Measurements from ENCODE around the gene CEP72. TPM values are rescaled to one million over a fixed set of nuclear protein-coding genes. Genes with fewer than 3 reads are reported as not detected.

Gene CEP72
- total RNA-seq, 1 experiment from 2014 or later, result 33.2 TPM

DNA sequence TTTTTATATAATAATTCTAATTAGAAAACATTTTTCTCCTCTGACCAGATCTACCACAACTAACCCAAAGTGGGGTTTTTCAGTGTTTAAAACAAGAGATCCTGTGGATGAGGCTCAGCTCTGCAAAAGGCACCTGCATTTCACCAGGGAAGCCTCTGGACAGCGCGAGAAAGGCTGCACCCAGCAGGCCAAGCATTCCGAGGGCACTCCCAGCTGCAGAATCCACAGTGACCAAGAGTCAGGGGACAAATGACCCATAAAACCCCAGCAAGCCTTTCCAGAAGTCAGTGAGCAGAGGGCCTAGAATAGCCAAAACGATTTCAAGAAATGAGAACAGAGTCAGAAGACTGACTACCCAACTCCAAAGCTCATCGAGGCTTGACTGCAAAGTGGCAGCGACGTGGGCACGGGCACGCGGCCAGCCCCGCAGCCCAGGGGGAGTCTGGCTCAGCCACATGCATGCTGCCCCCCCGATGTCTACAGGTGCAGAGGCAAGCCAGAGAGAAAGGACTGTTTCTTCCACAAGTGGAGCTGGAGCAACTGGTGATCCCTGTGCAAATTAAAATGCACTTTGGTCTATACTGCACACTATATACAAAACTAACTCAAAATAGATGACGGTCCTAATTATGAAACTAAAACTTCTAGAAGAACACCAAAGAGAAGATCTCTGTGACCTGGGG lies 54.8 kb downstream of the CEP72 start:
- H3K4me1 ChIP-seq (ENCODE audit: control insufficient read depth, insufficient read depth, low read length), result peaks cover 30% of the 10 kb centered on the region
- no peaks in the 10 kb centered on the region for H3K27me3 ChIP-seq (ENCODE audit: control insufficient read depth, insufficient read depth, low read length)
- CTCF ChIA-PET, result no interaction called here
- TF ChIP-seq, protein P1, sequence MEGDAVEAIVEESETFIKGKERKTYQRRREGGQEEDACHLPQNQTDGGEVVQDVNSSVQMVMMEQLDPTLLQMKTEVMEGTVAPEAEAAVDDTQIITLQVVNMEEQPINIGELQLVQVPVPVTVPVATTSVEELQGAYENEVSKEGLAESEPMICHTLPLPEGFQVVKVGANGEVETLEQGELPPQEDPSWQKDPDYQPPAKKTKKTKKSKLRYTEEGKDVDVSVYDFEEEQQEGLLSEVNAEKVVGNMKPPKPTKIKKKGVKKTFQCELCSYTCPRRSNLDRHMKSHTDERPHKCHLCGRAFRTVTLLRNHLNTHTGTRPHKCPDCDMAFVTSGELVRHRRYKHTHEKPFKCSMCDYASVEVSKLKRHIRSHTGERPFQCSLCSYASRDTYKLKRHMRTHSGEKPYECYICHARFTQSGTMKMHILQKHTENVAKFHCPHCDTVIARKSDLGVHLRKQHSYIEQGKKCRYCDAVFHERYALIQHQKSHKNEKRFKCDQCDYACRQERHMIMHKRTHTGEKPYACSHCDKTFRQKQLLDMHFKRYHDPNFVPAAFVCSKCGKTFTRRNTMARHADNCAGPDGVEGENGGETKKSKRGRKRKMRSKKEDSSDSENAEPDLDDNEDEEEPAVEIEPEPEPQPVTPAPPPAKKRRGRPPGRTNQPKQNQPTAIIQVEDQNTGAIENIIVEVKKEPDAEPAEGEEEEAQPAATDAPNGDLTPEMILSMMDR (IDR thresholded peaks at IDR 0.05), result no peak
- no peak for TF ChIP-seq SIN3A (IDR thresholded peaks at IDR 0.05; ENCODE audit: borderline replicate concordance, insufficient read depth, low read depth, low read length)
- no TSS peak for BruUV-seq (replicated peaks)
- ATAC-seq (no peak), DNase-seq (ENCODE audit: low read depth, low spot score) (no peak)
- no peak overlapping the region for H3K27ac ChIP-seq (ENCODE audit: low read length)
- in situ Hi-C loops (cut with HindIII; ENCODE audit: low pct_unique_long_range_greater_than_20kb, low sequenced_read_pairs), result no loop called here
- no peaks in the 10 kb centered on the region for H3K9me3 ChIP-seq (ENCODE audit: control insufficient read depth, insufficient read depth, low read depth, low read length)
- H3K36me3 ChIP-seq (ENCODE audit: control insufficient read depth, insufficient read depth, low read length), result no peaks in the 10 kb centered on the region; the same call in 1 of the 2 replicates
- POLR2A ChIA-PET, result no interaction called here
- intact Hi-C loops (cut with micrococcal nuclease; ENCODE audit: unreplicated experiment), result no loop called here
- H3K4me3 ChIP-seq (ENCODE audit: low read depth in 2 of 2, low read length in 2 of 2), result no peak overlapping the region

GRCh38 chr5:668283-668995 lies 56.3 kb downstream of the CEP72 start:
- Histone ChIP-seq H3K4me3 (ENCODE audit: low read depth in 2 of 2, low read length in 2 of 2) (no peak overlapping the region), H3K27me3 (ENCODE audit: control insufficient read depth, insufficient read depth, low read length) (no peaks in the 10 kb centered on the region), H3K27ac (ENCODE audit: low read length) (0 out of 2 replicates have a peak overlapping the region, but pooled peaks have one; percentile 29), H3K36me3 (ENCODE audit: control insufficient read depth, insufficient read depth, low read length) (no peaks in the 10 kb centered on the region; the same call in 1 of the 2 replicates), H3K9me3 (ENCODE audit: control insufficient read depth, insufficient read depth, low read depth, low read length) (no peaks in the 10 kb centered on the region), H3K4me1 (ENCODE audit: control insufficient read depth, insufficient read depth, low read length) (peaks cover 45% of the 10 kb centered on the region)
- ATAC-seq (no peak), DNase-seq (ENCODE audit: low read depth, low spot score) (no peak)
- ChIA-PET POLR2A (no interaction called here), CTCF (no interaction called here)
- in situ Hi-C loops (cut with HindIII; ENCODE audit: low pct_unique_long_range_greater_than_20kb, low sequenced_read_pairs), result no loop called here
- no TSS peak for BruUV-seq (replicated peaks)
- TF ChIP-seq TCF7L2 (IDR thresholded peaks at IDR 0.05; ENCODE audit: low read depth, low read length) (no peak), POLR2AphosphoS5 (IDR thresholded peaks at IDR 0.05; ENCODE audit: low read depth, low read length) (no peak), SIN3A (IDR thresholded peaks at IDR 0.05; ENCODE audit: borderline replicate concordance, insufficient read depth, low read depth, low read length) (no peak), REST (IDR thresholded peaks at IDR 0.05; ENCODE audit: insufficient read depth in 1 of 2, low read depth in 2 of 2, low read length in 1 of 2) (no peak)
- TF ChIP-seq, protein P1 (IDR thresholded peaks at IDR 0.05), result no peak
- intact Hi-C loops (cut with micrococcal nuclease; ENCODE audit: unreplicated experiment), result no loop called here
